WTC11 (cell line): ENCODE results near the gene SEPTIN14. TPM values are rescaled to one million over a fixed set of nuclear protein-coding genes. Genes with fewer than 3 reads are reported as not detected.

ENCODE experiments used
- ATAC-seq: fragments of 200-7000 bp; cut with Tn5 transposase; 2 replicates; pipeline ENCODE4 v1.10.0; 2021; ENCODE audit warnings: mild to moderate bottlenecking, moderate library complexity
- CTCF ChIA-PET: fragments of 300-600 bp; sonication (Branson Sonifier 250); formaldehyde crosslinking; loops from one replicate; lab custom pipeline; 2021; ENCODE audit warnings: antibody characterized with exemption; lab: Charles Lee
- POLR2A ChIA-PET: fragments of 350-600 bp; sonication (Branson Sonifier 250); formaldehyde crosslinking; loops from one replicate; lab custom pipeline; 2021; ENCODE audit warnings: antibody characterized with exemption; lab: Charles Lee
- DNase-seq: peaks from one replicate; pipeline ENCODE4 v3.0.0; 2021; ENCODE audit warnings: low spot score
- H3K27ac Mint-ChIP-seq: 2 replicates; pipeline ENCODE4 v1.8.0; 2021; ENCODE audit warnings: mixed read lengths
- H3K27me3 Mint-ChIP-seq: 2 replicates; pipeline ENCODE4 v1.8.0; 2021; ENCODE audit warnings: low read depth, mild to moderate bottlenecking, moderate library complexity, mixed read lengths
- H3K36me3 Mint-ChIP-seq: 2 replicates; pipeline ENCODE4 v1.8.0; 2021; ENCODE audit warnings: mixed read lengths
- H3K4me1 Mint-ChIP-seq: 2 replicates; pipeline ENCODE4 v1.8.0; 2022; ENCODE audit warnings: mixed read lengths
- H3K4me3 Mint-ChIP-seq: 2 replicates; pipeline ENCODE4 v1.8.0; 2021; ENCODE audit warnings: mild to moderate bottlenecking, moderate library complexity, mixed read lengths
- H3K9me3 Mint-ChIP-seq: 2 replicates; pipeline ENCODE4 v1.8.0; 2021; ENCODE audit warnings: mixed read lengths
- CTCF ChIP-seq: fragments of 200-600 bp; IDR thresholded peaks from 2 replicates; pipeline ENCODE4 v1.8.0; 2022; ENCODE audit warnings: antibody characterized with exemption
- E2F1 ChIP-seq: sonication (generic); formaldehyde crosslinking; IDR thresholded peaks from 2 replicates; pipeline ENCODE4 v1.8.0; 2022; ENCODE audit warnings: mild to moderate bottlenecking, missing genetic modification reagents
- E2F4 ChIP-seq: sonication (generic); formaldehyde crosslinking; IDR thresholded peaks from 2 replicates; pipeline ENCODE4 v1.8.1; 2022; ENCODE audit warnings: low read depth, mild to moderate bottlenecking, moderate library complexity, missing genetic modification reagents, borderline replicate concordance
- ERG ChIP-seq: fragments of 250-450 bp; sonication (Bioruptor Pico); IDR thresholded peaks from 2 replicates; pipeline ENCODE4 v1.8.0; 2021; ENCODE audit warnings: mild to moderate bottlenecking
- GABPB1 ChIP-seq: sonication (generic); formaldehyde crosslinking; IDR thresholded peaks from 2 replicates; pipeline ENCODE4 v1.8.1; 2023; ENCODE audit warnings: mild to moderate bottlenecking, missing genetic modification reagents
- JAZF1 ChIP-seq: fragments of 250-450 bp; sonication (Bioruptor Pico); IDR thresholded peaks from 2 replicates; pipeline ENCODE4 v1.9.0; 2021; ENCODE audit warnings: moderate library complexity, mild to moderate bottlenecking, inconsistent platforms
- JUN ChIP-seq: sonication (generic); formaldehyde crosslinking; IDR thresholded peaks from 2 replicates; pipeline ENCODE4 v1.8.0; 2023; ENCODE audit warnings: mild to moderate bottlenecking, missing genetic modification reagents
- MLX ChIP-seq: sonication (generic); formaldehyde crosslinking; IDR thresholded peaks from 2 replicates; pipeline ENCODE4 v1.8.1; 2023; ENCODE audit warnings: mild to moderate bottlenecking, missing genetic modification reagents, moderate library complexity
- MXD4 ChIP-seq: fragments of 250-450 bp; sonication (Bioruptor Pico); IDR thresholded peaks from 2 replicates; pipeline ENCODE4 v1.8.0; 2021; ENCODE audit warnings: mild to moderate bottlenecking, moderate library complexity, borderline replicate concordance
- NFE2L1 ChIP-seq: sonication (generic); formaldehyde crosslinking; IDR thresholded peaks from 2 replicates; pipeline ENCODE4 v1.8.1; 2023; ENCODE audit warnings: missing genetic modification reagents
- NR2C2 ChIP-seq: sonication (generic); formaldehyde crosslinking; IDR thresholded peaks from 2 replicates; pipeline ENCODE4 v1.8.0; 2022; ENCODE audit warnings: mild to moderate bottlenecking, missing genetic modification reagents
- NR3C1 ChIP-seq: sonication (generic); formaldehyde crosslinking; conservative IDR thresholded peaks from 2 replicates; pipeline ENCODE4 v1.8.1; 2023; ENCODE audit warnings: low read depth, mild to moderate bottlenecking, missing genetic modification reagents
- PRDM15 ChIP-seq: sonication (generic); formaldehyde crosslinking; IDR thresholded peaks from 2 replicates; pipeline ENCODE4 v1.8.0; 2022; ENCODE audit warnings: missing genetic modification reagents
- SMAD4 ChIP-seq: sonication (generic); formaldehyde crosslinking; IDR thresholded peaks from 2 replicates; pipeline ENCODE4 v1.8.0; 2022; ENCODE audit warnings: mild to moderate bottlenecking, missing genetic modification reagents
- USF1 ChIP-seq: sonication (generic); formaldehyde crosslinking; IDR thresholded peaks from 2 replicates; pipeline ENCODE4 v1.8.0; 2022; ENCODE audit warnings: mild to moderate bottlenecking, missing genetic modification reagents
- ZBTB43 ChIP-seq: sonication (generic); formaldehyde crosslinking; IDR thresholded peaks from 2 replicates; pipeline ENCODE4 v1.8.1; 2023; ENCODE audit warnings: mild to moderate bottlenecking, missing genetic modification reagents
- ZNF121 ChIP-seq: sonication (generic); formaldehyde crosslinking; IDR thresholded peaks from 2 replicates; pipeline ENCODE4 v1.8.0; 2023; ENCODE audit warnings: missing genetic modification reagents
- ZNF138 ChIP-seq: sonication (generic); formaldehyde crosslinking; conservative IDR thresholded peaks from 2 replicates; pipeline ENCODE4 v1.8.1; 2022; ENCODE audit warnings: mild to moderate bottlenecking, moderate library complexity, missing genetic modification reagents
- ZNF425 ChIP-seq: fragments of 250-450 bp; sonication (Bioruptor Pico); conservative IDR thresholded peaks from 2 replicates; pipeline ENCODE4 v1.9.0; 2021; ENCODE audit warnings: mild to moderate bottlenecking
- total RNA-seq: library from RNA; stranded (reverse); gene quantifications from 3 replicates; pipeline ENCODE4 v1.2.3, GENCODE V29; 2021

Gene SEPTIN14
- total RNA-seq, 1 experiment from 2014 or later, result 0.09 TPM

- no peak for TF ChIP-seq CTCF
- no peak for TF ChIP-seq ZNF121
- TF ChIP-seq JAZF1 (CRISPR knock-in tag), result no peak
- no peak for TF ChIP-seq ERG (CRISPR knock-in tag)
- TF ChIP-seq E2F4 (CRISPR knock-in tag), result no peak
- no peak for TF ChIP-seq GABPB1 (CRISPR knock-in tag)
- TF ChIP-seq ZBTB43 (CRISPR knock-in tag), result no peak
- no peak for TF ChIP-seq PRDM15 (CRISPR knock-in tag)
- TF ChIP-seq E2F1 (CRISPR knock-in tag), result no peak
- TF ChIP-seq NFE2L1, result no peak
Observed at GRCh38 chr7:55873765-55874164, 11.2 kb upstream of the SEPTIN14 start (continued).

- CTCF ChIA-PET, result no interaction called here
- H3K9me3 Mint-ChIP-seq, result peaks cover 62% of the 10 kb centered on the region
- TF ChIP-seq E2F1 (CRISPR knock-in tag) (no peak), JUN (CRISPR knock-in tag) (no peak), NR2C2 (CRISPR knock-in tag) (no peak), MXD4 (CRISPR knock-in tag) (no peak), GABPB1 (CRISPR knock-in tag) (no peak), SMAD4 (CRISPR knock-in tag) (no peak), NR3C1 (no peak), ZNF425 (CRISPR knock-in tag) (no peak), MLX (CRISPR knock-in tag) (no peak), ZNF121 (no peak), ZNF138 (CRISPR knock-in tag) (no peak), USF1 (CRISPR knock-in tag) (no peak)
- H3K4me1 Mint-ChIP-seq, result no peaks in the 10 kb centered on the region
- ATAC-seq (no peak), DNase-seq (no peak)
- H3K27me3 Mint-ChIP-seq, result peaks cover 2% of the 10 kb centered on the region; the same call in 1 of the 2 replicates
- H3K27ac Mint-ChIP-seq, result no peak overlapping the region
- POLR2A ChIA-PET, result no interaction called here
- H3K36me3 Mint-ChIP-seq, result peaks cover 32% of the 10 kb centered on the region
- no peak overlapping the region for H3K4me3 Mint-ChIP-seq
Observed at GRCh38 chr7:55871932-55872485, 9.5 kb upstream of the SEPTIN14 start.
